Lower leg skin (tissue), 3 donors: ENCODE measurements around the gene ETFA.

Source experiments
- CTCF ChIP-seq, 3 donors: fragments of 450-650 bp; IDR thresholded peaks; one replicate each; pipeline ENCODE4 v1.5.1; 2016; ENCODE audit warnings: antibody characterized with exemption in 3 of 3, mild to moderate bottlenecking in 3 of 3, moderate library complexity in 2 of 3
- POLR2A ChIP-seq, 2 donors: fragments of 450-650 bp; IDR thresholded peaks; one replicate each; pipeline ENCODE4 v1.6.1; 2016 to 2017; ENCODE audit warnings: antibody characterized with exemption in 2 of 2, mild to moderate bottlenecking in 1 of 2, moderate library complexity in 1 of 2

- no peak for TF ChIP-seq CTCF (IDR thresholded peaks at IDR 0.05)
- TF ChIP-seq POLR2A (IDR thresholded peaks at IDR 0.05): no peak
Measured at GRCh38 chr15:76285241-76285825, 25.9 kb downstream of the ETFA start.
